GM21526 (cell line): ENCODE measurements around the gene TUBB4A.
A peak's percentile ranks its signal among the peaks of the same experiment; 100 is the strongest.
"Not testable (repeated sequence)": the region's sequence is repeated elsewhere in the genome, so short reads cannot be mapped to it uniquely, and the experiment has no call there.

Experiments
- ATAC-seq: cut with Tn5 transposase; IDR thresholded peaks from one replicate; pipeline ENCODE4 v1.9.1; 2021; ENCODE audit warnings: moderate library complexity; ENCODE audit not compliant: unreplicated experiment, low FRiP score

Gene TUBB4A

DNA sequence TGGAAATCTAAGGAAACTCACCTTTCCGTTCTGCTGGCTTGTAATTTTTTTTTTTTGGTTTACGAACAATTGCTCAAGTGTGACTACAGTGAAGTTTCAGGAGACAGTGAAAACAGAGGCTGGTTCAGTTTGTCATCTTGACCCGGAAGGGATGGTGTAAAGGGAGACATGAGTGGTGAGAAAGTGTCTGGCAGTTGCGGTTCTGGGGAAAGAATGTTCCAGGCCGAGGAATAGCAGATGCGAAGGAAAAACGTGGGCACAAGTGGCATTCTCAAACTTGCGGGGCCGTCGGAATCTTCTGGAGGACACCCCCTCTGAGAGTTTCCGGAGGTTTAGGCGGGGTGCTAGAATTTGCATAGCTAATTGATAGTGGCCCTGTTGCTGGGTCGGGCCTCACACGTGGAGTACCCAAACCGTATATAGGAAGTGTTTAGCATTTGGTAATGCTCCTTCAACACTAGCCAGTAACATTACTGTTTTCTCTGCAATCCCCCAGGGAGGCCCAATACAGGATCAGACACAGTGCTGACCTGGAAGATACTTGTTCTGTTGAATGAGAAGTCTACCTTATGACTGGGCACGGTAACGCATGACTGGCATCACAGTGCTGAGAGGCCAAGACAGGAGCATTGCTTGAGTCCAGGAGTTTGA, 25.9 kb upstream of the TUBB4A start:
- ATAC-seq = peak; percentile 37

DNA sequence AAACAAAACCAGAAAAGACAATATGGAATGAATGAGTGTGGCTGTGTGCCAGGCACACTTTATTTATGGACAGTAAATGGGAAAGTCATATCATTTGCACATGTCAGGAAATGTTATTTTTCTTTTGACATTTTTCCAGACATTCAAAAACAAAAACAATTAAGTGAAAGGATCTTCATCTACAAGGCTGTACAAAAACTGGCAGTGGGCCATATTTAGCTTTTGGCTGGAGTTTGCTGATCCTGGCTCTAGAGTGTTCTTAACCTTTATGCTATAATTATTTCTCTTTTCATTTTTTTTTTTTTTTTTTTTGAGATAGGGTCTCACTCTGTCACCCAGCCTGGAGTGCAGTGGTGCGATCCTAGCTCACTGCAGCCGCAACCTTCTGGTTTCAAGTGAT, 22.2 kb upstream of the TUBB4A start:
- no peak for ATAC-seq

DNA sequence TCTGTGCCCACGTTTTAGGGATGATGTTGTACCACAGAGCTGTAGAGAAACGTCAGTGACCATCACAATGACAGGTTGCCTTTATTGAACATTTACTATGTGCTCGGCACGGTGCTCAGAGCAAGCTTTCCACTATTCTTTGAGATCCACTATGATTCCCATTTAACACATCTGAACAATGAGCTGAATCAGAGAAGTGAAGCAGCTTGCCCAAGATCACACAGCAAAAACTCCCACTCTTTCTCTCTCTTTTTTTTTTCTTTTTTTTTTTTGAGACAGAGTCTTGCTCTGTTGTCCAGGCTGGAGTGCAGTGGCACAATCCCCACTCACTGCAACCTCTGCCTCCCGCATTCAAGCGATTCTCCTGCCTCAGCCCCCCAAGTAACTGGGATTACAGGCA, 20.6 kb upstream of the TUBB4A start:
- no peak for ATAC-seq

DNA sequence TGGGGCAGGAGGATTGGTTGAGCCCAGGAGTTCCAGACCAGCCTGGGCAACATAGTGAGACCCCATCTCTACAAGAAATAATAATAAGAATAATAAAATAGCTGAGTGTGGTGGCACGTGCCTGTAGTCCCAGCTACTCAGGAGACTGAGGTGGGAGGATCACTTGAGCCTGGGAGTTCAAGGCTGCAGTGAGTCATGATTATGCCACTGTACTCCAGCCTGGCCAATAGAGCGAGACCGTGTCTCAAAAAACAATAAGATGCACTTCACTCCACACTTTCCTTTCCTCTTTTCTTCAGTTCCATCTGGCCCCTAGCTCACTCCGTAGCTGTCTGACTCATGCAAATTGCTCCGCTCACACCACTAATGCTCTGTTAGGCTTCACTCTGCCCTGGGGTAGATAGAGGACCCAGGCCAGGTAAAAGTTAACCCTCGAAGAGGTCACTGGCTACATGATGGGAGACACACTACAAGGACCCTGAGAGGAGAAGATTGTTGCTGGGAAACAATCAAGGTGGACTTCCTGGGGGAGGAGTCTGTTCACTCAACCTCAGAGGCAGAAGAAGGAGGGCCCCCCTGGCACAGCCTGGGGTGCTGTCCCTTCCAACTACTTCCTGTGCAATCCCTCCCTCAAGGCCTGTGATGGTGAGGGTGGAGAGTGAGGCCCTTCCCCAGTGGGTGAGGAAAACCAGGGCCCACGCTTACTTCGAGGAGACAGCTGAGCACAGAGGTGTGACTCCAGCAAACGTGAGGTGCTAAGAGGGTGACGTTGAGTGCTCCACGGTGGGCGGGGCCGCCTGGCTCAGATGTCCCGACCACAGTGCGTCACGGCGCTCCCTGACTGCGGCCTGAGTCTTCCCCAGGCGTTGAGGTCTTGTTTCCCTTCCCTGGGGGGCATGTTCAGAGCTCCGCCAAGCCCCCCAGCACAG, 19.9 kb upstream of the TUBB4A start:
- peak; percentile 42 for ATAC-seq

DNA sequence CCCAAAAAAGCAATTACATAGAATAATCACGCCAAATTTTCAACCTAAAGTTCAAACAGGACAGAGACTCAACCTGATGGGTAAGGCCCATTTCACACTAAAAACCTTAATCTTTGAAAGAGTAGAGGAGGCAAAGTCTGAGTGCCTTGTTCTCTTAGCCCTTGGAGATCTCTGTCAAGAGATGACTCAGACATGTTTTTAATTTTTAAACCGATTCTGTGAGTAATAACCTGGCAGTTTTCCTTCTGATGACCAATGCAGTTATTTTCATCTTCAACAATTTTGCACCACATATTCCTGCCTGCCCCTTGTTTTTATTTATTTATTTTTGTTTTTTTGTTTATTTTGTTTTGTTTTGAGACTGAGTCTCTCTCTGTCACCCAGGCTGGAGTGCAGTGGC, 17.2 kb upstream of the TUBB4A start:
- no peak for ATAC-seq

DNA sequence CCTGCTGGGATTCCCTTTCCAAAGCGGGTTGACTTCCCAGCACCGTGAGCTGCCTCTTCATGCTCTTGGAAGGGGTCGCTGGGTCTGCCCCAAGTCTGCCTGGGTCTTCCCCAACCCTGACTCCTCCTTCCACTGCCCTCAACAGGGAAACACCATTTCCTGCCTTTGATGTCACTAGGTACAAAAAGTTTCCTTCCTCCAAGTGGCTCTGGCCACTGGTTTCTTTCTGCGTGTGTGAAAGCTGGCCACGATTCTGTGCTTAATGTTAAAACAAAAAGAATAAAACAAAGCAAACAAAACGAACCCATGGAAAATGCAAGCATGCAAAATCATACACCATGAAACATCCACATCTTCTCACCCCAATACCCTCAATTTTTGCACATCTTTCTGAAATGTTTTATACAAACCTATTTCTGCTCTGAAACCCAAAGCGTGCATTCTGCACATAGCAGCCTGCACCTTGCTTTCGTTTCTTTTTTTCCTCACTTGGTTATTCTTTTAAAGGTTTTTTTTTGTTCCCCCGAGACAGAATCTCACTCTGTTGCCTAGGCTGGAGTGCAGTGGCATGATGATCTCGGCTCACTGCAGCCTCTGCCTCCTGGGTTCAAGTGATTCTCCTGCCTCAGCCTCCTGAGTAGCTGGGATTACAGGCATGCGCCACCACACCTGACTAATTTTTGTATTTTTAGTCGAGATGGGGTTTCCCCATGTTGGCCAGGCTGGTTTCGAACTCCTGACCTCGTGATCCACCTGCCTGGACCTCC, 16.2 kb upstream of the TUBB4A start:
- no peak for ATAC-seq

DNA sequence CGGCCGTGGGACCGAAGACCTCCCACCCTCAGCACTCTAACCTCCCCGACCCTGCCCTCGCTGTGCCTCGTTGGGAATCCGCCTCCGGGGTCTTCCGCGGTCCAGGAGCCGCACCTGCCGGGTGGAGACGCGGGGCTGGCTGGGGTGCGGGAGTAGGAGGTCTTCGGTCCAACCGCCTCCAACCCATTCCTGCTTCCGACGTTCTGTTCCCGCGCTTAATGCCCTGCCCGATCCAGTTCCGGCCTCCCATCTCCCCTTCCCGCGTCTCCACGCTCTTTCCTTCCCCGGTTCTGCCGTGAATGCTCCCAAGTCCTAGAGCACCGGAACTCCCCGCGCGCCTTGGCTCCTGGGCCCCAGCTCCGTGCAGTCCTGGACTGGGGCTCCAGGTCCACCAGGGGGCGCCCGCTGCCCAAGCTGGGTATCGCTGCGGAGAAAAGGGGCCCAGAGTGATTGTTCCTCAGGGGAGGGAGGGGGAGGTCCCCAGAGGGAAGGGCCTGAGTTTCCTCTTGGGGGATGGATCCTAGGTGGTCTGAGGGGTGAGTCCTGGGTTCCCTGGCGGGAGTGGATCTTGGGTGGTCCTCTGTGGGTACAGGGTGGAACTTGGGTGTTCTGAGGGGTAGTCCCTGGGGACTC, 14.7 kb upstream of the TUBB4A start:
- peak; percentile 48 for ATAC-seq

DNA sequence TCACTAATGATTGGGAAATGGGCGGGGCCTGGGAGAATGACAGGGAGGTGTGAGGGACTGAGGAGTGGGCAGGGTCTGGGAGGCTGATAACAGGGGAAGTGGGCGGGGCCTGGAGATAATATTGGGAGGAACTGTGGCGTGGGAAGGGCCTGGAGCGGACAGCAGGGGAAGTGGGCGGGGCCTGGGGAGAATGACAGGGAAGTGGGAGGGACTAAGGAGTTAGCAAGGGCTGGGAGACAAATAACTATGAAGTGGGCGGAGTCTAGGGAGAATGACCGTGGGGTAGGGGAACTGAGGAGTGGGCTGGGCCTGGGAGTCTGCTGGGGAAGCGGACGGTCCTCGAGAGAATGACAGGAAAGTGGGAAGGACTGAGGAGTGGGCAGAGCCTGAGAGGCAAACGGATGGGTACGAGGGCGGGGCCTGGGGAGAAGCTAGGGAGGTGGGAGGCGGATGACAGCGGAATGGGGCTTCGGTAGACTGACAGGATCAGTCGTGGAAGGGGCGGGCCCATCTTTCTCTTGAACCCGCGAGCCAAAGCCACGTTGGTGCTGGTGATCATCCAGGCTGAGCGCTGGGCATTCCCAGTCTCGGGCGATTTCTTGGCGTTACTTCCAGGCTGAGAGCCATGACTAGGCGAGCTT, 14.0 kb upstream of the TUBB4A start:
- peak; percentile 11 for ATAC-seq

DNA sequence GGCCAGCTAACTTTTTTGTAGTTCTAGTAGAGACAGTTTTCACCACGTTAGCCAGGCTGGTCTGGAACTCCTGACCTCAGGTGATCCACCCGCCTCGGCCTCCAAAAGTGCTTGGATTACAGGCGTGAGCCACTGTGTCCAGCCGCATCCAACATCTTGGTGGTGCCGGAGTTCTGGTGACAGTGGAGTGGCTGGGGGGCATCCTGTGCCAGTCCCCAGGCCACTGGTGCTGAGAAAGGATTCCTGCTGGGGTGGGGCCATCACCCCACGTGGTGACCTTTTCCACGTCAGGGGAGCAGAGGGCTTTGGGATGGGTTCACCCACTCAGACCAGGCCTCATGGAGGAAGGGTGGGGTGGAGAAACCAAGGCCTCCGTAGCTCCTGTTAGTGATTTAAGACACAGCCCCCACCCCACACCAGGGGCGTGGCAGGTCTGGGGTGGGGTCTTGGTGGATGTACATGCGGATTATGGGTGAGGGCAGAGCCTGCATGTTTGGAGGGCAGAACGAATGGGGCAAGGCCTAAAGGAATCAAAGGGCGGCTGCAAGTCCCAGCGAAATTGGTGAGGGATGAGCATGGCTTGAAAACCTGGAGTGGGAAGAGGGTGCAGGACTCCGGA, 12.9 kb upstream of the TUBB4A start:
- no peak for ATAC-seq

DNA sequence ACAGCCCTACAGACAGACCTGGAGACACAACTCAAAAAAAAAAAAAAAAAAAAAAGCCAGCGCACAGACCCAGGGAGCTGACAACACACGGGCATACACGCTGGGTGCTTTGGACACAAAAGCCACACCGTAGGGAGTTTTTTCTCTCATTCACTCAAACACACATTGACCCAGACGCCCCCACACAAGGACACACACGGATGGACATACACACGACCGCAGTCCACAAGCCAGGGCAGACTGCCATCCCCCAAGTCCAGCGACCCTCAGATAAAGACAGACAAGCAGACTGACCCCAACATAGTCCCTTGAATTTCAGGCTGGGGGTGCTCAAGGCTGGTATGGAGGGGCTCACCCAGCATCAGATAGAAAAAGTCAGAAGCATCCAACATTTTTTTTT, 12.0 kb upstream of the TUBB4A start:
- ATAC-seq = no peak

DNA sequence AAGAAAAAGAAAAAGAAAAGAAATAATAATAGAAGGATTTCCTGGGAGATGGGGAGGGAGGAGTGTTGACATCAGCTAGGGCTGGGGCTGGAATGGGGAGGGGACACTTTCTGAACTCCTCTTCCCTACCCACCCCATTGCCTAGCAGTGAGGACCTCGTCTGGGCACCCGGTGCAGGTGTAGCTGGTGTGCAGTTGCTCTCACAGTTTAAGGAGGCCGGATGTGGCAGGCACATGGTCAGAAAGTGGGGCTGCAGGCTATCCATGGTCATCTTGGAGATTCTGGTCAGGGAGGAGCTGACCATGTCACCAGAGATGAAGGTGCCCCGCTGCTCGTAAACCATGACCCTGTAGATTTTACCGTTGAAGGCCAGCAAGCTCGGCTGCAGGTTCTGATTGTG, 8.5 kb upstream of the TUBB4A start:
- no peak for ATAC-seq

DNA sequence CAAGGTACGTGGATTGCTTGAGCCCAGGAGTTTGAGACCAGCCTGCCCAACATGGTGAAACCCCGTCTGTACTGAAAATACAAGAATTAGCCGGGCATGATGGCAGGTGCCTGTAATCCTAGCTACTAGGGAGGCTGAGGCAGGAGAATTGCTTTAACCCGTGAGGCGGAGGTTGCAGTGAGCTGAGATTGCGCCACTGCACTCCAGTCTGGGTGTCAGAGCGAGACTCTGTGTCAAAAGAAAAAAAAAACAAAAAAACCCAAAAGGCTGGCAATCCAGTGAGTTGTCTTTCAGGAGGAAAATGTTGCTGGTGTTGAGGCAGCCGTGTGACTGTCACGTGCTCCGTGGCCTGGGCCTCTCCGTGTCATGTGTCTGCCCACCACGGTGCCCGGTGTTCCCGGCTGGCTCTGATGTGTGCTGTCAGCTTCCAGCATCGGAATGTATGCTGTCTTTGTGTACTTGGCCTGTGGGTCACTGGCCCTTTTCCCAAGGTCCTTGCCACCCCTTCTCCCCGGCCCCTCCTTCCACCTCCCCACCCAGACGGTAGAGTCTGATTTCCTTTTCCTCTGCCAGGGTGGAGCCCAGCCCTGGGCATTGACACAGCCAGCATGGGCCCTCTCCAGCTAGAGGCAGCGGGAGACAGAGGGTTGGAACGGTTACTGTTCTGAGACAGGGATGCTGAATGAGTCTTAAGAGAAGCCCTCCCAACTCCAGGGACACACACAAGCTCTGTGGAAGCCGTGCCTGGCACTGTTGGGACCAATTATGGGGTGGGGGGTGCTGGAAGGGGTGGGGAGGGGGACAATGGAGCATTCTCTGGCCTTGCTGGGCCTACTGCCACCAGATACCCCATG, 7.2 kb upstream of the TUBB4A start:
- ATAC-seq = no peak

DNA sequence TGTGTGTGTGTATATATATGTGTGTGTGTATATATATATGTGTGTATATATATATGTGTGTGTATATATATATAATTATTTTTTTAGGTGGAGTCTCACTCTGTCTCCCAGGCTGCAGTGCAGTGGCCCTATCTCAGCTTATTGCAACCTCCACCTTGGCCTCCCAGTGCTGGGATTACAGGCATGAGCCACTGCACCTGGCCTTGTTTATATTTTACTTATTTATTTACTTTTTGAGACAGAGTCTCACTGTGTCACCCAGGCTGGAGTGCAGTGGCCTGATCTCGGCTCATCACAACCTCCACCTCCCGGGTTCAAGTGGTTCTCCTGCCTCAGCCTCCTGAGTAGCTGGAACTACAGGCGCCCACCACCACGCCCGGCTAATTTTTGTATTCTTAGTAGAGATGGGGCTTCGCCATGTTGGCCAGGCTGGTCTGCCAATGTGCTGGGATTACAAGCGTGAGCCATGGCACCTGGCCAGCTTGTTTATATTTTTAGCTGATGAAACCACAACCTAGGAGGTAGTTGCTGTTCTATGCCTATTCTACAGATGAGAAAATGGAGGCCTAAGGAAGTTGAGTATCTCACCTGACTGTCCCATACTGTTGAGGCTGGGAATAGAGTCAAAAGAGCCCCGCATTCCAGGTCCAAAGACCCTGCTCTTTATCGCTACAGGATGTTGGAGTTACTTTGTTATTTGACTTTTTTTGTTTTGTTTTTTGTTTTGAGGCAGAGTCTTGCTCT, 6.1 kb upstream of the TUBB4A start:
- not testable (repeated sequence) for ATAC-seq

DNA sequence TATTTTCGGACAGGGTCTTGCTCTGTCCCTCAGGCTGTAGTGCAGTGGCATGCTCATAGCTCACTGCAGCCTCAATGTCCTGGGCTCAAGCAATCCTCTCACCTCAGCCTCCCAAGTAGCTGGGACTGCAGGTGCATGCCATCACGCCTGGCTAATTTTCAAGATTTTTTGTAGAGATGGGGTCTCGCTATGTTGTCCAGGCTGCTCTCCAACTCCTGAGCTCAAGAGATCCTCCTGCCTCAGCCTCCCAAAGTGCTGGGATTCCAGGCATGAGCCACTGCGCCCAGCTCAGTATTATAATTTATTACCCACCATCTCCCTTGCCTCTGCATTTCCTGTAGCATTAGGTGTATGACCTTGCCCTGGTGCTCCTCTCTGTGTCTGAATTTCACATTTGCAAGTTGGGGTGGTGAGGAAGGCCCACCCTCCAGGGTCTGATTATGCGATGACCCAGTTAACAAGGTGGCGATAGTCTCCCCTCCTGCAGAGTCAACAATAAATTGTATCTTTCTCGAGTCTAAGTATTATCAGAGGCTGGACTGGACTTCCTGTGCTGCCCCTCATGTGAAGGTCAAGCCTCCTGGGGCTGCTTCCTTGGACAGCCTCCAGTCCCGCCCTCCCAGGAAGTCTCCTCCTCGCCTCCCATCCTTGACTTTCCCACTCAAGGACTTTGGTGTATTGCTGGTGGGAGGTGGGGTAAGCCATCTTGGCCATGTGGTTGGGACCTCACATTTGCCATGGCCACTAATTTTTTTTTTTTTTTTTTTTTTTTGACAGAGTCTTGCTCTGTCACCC, 1.5 kb upstream of the TUBB4A start:
- ATAC-seq = no peak

DNA sequence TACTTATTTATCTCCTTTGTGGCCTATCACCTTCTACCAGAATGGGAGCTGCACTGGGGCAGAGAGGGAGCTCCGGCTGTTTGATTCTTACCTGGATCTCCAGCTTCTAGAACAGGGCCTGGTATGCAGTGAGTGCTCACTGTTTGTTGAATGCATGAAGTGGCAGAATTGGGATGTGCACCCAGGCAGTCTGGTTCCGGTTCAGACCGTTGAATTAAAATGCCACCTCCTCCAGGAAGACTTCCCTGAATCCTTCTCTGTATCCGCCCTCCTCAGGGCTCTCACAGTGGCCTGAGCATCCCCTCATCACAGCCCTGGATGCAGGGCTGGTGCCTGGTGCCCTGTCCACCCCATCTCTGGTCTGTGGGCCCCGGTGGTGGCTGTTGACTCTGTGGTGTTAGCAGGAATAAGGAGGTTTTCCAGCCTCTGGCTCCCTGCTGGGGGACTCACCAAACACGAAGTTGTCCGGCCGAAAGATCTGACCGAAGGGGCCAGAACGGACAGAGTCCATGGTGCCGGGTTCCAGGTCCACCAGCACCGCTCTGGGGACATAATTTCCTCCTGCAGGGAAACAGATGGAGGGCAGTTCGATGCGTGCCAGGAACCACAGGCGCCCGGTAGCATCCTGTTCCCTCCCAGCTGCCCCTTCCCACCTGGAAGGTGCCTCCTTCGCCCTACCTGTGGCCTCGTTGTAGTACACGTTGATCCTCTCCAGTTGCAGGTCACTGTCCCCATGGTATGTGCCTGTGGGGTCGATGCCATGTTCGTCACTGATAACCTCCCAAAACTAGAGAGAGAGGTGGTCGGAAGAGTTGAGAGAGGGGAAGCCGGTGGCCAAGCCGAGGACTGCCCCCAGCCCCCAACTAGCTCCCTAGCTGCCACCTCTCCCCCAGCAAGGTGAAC, 1.0 kb downstream of the TUBB4A start:
- no peak for ATAC-seq

DNA sequence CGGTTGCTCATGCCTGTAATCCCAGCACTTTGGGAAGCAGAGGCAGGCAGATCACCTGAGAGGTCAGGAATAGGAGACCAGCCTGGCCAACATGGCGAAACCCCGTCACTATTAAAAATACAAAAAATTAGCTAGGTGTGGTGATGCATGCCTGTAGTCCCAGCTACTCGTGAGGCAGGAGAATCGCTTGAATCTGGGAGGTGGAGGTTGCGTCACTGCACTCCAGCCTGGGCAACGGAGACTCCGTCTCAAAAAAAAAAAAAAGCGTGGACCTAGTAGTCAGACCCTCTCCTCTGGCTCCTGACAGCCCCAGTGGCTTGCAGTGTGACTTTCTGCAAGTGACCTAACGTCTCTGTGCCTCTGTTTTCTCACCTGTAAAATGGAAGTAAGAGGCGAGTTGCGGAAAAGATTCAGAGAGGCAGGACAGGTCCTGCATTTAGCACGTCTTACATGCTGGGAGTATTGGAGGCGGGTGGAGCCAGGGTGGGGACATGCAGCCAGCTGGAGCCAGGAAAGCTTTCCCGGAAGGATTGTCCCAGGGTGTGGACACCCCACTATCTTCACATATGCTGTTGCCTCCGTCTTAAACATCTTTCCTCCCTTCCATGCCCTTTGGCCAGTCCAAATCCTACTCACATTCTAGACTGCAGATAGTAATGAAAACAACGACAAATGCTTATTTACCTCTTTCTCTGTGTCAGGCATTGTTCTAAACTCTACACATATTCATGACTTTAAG, 2.9 kb downstream of the TUBB4A start:
- no peak for ATAC-seq
